ENCODE measurements around the gene HOPX.
"Not testable (repeated sequence)": the region's sequence is repeated elsewhere in the genome, so short reads cannot be mapped to it uniquely, and the experiment has no call there.

Gene HOPX, protein sequence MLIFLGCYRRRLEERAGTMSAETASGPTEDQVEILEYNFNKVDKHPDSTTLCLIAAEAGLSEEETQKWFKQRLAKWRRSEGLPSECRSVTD

DNA sequence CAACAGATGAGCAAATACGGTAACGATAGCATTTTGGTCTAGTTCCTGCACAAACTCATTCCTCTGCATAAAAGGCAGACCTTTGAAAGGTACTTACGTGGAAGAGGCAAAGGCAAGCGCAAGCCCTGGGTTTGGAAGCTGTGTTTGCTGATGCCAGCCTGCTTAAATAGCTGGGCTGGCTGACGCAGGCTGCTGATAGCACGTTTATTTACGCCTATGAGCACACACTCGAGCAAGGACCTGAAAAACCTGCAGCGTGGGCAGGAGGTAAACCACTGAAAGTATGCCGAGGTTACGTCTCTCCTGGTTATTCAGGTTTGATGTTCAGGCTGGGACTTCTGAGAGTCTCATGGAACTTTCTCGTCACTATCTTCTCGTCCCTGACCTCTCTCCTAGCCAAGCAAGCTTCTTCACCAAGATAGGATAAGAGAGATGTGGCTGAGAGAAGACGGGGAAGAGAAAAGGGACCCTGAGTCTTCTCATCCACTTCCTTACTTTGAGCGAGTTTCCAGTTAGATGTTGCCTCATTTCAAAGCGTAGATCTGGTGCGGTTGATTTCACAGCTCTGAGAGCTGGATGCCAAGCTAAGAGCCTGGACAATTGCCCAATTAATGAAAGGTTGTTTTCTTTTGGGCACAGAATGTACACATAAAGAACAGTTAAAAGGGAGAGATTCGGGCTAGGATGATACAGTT, at the start of gene HOPX:
TSS of gene HOPX (minus strand) at position 139 of the 695 bp plus-strand sequence. CDS start 23,480 bp downstream, outside the sequence.
- Mint-ChIP-seq H3K4me3 (peak within 1 kb of the TSS; percentile 24), H3K27ac (no peak within 1 kb of the TSS), H3K4me1 (ENCODE audit: low read depth) (peaks cover 17% of the 10 kb centered on the region), H3K9me3 (ENCODE audit: low read depth) (no peaks in the 10 kb centered on the region), H3K36me3 (no peaks in the 10 kb centered on the region), H3K27me3 (peaks cover 22% of the 10 kb centered on the region)

DNA sequence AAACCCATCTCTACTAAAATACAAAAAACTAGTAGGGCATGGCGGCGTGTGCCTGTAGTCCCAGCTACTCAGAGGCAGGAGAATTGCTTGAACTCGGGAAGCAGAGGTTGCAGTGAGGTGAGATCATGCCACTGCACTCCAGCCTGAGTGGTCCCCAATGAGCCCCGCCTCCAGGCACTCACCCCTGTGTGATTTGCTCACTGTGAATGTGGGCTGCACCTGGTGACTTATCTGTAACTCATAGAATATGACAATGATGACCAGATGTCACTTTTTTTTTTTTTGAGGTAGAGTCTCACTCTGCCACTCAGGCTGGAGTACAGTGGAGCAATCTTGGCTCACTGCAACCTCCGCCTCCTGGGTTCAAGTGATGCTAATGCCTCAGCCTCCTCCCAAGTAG, 49.0 kb upstream of the HOPX start:
- H3K27ac Mint-ChIP-seq: no peak overlapping the region
- H3K9me3 Mint-ChIP-seq (ENCODE audit: low read depth): no peaks in the 10 kb centered on the region
- no peak overlapping the region for H3K4me3 Mint-ChIP-seq
- H3K27me3 Mint-ChIP-seq: no peaks in the 10 kb centered on the region
- H3K4me1 Mint-ChIP-seq (ENCODE audit: low read depth): no peaks in the 10 kb centered on the region
- no peaks in the 10 kb centered on the region for H3K36me3 Mint-ChIP-seq

DNA sequence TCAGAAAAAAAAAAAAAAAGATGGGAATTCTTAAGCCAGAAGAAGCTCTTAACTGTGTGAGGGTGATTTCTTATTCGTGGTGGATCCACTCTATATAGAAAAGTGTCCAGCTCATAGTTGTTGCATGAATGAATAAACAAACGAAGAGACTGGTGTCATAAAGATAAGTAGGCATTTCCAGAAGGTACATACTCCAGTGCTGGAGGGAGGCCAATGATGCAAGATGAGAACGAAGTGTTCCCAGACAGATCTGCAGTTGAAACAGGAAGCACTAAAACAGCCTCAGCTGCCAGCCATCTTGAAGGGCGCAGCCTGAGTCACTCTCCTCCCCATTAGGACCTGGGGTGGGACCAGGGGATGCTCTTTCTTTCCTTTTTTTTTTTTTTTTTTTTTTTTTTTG, 47.4 kb upstream of the HOPX start:
- H3K9me3 Mint-ChIP-seq (ENCODE audit: low read depth): no peaks in the 10 kb centered on the region
- H3K27ac Mint-ChIP-seq: no peak overlapping the region
- no peak overlapping the region for H3K4me3 Mint-ChIP-seq
- H3K27me3 Mint-ChIP-seq: no peaks in the 10 kb centered on the region
- H3K36me3 Mint-ChIP-seq: no peaks in the 10 kb centered on the region
- peaks cover 2% of the 10 kb centered on the region for H3K4me1 Mint-ChIP-seq (ENCODE audit: low read depth)

DNA sequence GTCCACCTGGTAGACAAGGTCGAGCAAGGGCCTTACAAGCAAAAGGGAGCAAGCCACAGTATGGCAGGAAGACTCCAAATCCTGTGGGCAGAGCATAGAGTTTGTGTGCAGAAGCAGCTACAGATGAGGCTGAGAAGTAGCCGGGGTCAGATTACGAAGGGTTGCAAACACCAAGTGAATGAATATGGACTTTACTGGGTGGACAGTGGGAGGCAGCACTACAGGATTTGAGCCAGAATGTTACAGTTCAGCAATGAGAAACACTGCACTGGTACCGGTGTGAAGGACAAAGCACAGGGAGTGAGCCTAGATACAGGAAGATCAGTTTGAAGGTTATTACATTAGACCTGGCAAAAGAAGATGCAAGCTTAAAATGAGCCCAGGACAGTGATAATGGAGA, 46.1 kb upstream of the HOPX start:
- Mint-ChIP-seq H3K27ac (no peak overlapping the region), H3K4me3 (no peak overlapping the region), H3K27me3 (no peaks in the 10 kb centered on the region), H3K9me3 (ENCODE audit: low read depth) (no peaks in the 10 kb centered on the region), H3K36me3 (no peaks in the 10 kb centered on the region), H3K4me1 (ENCODE audit: low read depth) (peaks cover 5% of the 10 kb centered on the region)

DNA sequence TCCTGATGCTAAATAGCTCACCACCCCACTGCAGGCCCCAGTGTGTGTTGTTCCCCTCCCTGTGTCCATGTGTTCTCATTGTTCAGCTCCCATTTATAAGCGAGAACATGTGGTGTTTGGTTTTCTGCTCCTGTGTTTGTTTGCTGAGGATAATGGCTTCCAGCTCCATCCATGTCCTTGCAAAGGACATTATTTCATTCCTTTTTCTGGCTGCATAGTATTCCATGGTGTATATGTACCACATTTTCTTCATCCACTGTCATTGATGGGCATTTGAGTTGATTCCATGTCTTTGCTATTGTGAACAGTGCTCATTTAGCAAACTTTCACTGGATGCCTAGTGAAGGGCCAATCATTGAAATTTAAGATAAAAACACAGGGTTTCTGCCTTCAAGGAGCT, 45.5 kb upstream of the HOPX start:
- H3K27me3 Mint-ChIP-seq; H3K9me3 Mint-ChIP-seq (ENCODE audit: low read depth); H3K27ac Mint-ChIP-seq; H3K4me3 Mint-ChIP-seq; H3K4me1 Mint-ChIP-seq (ENCODE audit: low read depth); H3K36me3 Mint-ChIP-seq: not testable (repeated sequence)

DNA sequence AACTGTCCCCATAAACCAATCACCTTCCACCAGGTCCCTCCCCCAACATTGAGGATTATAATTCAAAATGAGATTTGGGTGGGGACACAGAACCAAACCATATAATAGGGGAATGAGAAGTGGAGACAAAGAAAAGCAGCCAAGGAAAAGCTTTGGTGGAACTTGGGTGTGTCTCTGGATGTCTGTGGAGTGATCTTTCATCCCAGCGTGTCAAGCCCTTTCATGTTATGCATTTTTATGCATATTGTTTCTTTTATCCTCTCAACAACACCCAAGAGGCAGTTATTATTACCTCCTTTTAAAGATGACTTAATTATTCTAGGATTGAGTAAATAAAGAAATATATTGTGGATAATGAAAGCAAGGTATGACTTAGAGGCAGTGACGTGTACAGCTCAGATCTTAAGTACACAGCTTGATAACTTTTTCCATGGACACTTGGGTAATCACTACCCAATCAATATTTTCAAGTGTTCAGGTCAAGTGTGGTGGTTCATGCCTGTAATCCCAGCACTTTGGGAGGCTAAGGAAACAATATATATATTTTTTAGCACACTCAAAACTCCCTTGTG, 42.6 kb upstream of the HOPX start:
- no peaks in the 10 kb centered on the region for H3K27me3 Mint-ChIP-seq
- H3K4me1 Mint-ChIP-seq (ENCODE audit: low read depth): peaks cover 5% of the 10 kb centered on the region
- H3K9me3 Mint-ChIP-seq (ENCODE audit: low read depth): no peaks in the 10 kb centered on the region
- no peaks in the 10 kb centered on the region for H3K36me3 Mint-ChIP-seq
- no peak overlapping the region for H3K4me3 Mint-ChIP-seq
- no peak overlapping the region for H3K27ac Mint-ChIP-seq

DNA sequence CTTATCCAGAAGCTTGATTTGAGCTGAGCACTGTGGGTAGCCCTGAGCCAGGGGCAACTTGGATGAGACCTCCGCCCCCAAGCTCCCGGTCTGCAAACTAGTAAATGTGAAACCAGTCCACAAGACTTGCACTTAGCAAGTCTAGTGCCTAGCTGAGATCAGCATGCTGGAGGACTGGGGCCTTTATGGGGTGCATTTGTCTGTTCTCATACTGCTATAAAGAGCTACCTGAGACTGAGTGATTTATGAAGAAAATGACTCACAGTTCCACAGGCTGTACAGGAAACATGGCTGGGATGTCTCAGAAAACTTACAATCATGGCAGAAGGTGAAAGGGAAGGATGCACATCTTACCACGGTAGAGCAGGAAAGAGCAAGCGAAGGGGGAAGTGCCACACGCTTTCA, 42.1 kb upstream of the HOPX start:
- no peak overlapping the region for H3K4me3 Mint-ChIP-seq
- peaks cover 5% of the 10 kb centered on the region for H3K4me1 Mint-ChIP-seq (ENCODE audit: low read depth)
- no peaks in the 10 kb centered on the region for H3K9me3 Mint-ChIP-seq (ENCODE audit: low read depth)
- no peaks in the 10 kb centered on the region for H3K36me3 Mint-ChIP-seq
- H3K27ac Mint-ChIP-seq: no peak overlapping the region
- no peaks in the 10 kb centered on the region for H3K27me3 Mint-ChIP-seq

DNA sequence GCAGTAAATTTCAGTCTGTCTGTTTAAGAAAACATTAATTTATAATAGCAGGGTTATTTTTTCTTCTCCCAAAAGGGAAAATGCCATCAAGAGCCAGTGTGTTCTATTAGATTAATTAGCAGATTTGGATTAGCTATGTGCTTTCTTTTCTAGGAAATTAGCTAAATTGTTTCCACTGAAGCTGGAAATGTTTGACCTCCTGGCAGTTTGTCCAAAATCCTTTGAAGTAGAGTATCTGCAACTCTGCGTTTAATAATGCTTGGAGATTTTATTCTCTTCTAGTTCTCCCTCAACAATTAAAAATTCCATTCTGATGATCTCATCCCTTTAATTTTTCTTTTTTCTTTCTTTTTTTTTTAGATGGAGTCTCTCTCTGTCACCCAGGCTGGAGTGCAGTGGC, 27.1 kb upstream of the HOPX start:
- Mint-ChIP-seq H3K36me3 (no peaks in the 10 kb centered on the region), H3K27ac (no peak overlapping the region), H3K27me3 (peaks cover 4% of the 10 kb centered on the region), H3K9me3 (ENCODE audit: low read depth) (no peaks in the 10 kb centered on the region), H3K4me1 (ENCODE audit: low read depth) (no peaks in the 10 kb centered on the region), H3K4me3 (no peak overlapping the region)

DNA sequence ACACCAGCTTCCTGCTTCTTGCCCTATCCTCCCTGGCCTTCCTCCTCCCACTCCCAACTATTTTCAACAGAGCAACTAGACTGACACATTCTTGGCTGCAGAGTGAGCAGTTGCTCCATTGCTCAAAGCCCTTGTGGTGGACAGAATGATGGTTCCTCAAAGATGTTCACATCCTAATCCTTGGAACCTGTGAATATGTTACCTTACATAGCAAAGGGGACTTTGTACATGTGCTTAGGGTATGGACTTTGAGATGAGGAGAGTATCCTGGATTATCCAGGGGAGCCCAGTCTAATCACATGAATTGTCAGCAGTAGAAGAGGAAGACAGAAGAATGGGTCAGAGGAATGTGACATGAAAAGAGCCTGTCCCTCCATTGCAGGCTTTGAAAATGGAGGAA, 24.9 kb upstream of the HOPX start:
- no peaks in the 10 kb centered on the region for H3K36me3 Mint-ChIP-seq
- H3K9me3 Mint-ChIP-seq (ENCODE audit: low read depth): no peaks in the 10 kb centered on the region
- no peak overlapping the region for H3K27ac Mint-ChIP-seq
- peaks cover 4% of the 10 kb centered on the region for H3K27me3 Mint-ChIP-seq
- H3K4me1 Mint-ChIP-seq (ENCODE audit: low read depth): no peaks in the 10 kb centered on the region
- H3K4me3 Mint-ChIP-seq: no peak overlapping the region

DNA sequence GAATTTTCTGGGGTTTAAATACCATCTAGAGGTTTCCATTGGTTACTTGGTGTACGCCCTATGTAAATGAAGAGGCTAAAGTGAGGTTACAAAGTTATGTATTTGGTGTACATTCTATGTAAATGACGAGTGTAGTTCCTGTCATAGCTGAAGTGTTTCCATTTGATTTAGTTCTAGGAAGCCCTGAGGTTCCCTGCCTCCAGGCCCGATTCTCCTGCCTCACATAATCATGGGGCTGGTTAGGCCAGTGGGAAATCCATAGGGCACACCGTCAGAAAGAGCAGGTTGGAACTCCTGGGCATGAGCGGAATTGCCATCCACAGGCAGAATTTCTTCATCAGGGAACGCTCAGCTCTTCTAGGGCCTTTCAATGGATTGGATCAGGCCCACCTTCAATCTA, 24.2 kb upstream of the HOPX start:
- H3K4me1 Mint-ChIP-seq (ENCODE audit: low read depth): no peaks in the 10 kb centered on the region
- no peak overlapping the region for H3K4me3 Mint-ChIP-seq
- H3K36me3 Mint-ChIP-seq: no peaks in the 10 kb centered on the region
- no peak overlapping the region for H3K27ac Mint-ChIP-seq
- H3K9me3 Mint-ChIP-seq (ENCODE audit: low read depth): no peaks in the 10 kb centered on the region
- H3K27me3 Mint-ChIP-seq: peaks cover 4% of the 10 kb centered on the region

DNA sequence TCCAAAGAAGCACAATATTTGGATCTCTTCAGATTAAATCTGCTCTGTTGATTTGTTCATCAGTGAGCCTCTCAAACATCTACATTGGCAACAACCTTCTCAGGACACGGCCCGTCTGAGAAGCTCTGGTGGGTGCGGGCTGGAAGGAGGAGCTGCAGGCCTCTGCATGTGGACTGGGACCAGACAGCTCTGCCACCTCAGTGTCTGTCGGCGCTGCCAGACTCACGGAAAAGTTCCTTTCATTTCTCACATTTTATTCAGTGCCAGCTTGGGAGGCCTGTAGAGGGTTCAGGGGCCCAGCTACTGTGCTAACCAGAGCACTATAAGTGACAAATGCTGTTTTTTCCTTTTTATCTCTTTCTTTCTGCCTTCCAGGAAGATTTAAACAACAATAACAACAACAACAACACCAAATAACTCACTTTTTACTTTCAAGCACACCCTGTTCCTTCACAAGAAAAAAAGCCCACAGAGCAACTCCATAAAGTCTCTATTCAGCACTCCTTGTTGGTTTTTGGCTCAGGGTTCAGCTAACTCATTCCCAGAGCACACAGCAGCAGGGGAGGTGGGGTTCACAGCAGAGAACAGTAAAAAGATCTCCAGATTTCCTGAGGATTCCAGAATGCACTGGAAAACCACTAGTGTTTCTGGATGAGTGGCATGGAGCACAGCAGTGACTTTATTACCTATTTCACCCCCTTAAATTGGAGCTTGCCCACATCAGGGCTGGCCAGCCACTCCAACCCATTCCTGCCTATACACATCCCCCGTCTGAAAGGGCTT, 23.2 kb upstream of the HOPX start:
- no peak overlapping the region for H3K27ac Mint-ChIP-seq
- no peaks in the 10 kb centered on the region for H3K4me1 Mint-ChIP-seq (ENCODE audit: low read depth)
- no peaks in the 10 kb centered on the region for H3K36me3 Mint-ChIP-seq
- no peaks in the 10 kb centered on the region for H3K9me3 Mint-ChIP-seq (ENCODE audit: low read depth)
- H3K4me3 Mint-ChIP-seq: no peak overlapping the region
- no peaks in the 10 kb centered on the region for H3K27me3 Mint-ChIP-seq

DNA sequence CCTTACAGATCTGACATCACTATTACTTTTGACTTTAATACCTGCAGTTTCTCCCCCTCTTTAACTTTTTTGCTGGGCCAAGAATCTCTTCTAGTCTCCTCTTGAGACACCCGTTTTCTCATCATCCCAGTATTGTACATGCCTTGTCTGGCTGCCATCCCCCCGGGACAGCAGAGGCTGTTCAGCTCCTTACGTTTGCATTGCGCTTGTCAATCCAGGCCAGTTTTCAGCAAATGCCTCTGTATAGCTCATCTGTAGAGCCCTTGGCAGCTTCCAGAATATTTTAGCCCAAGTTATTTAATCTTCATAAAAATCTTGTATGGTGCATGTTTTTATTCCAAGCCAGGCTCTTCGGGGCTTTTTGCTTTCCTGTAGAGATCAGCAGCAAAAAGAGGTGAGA, 22.3 kb upstream of the HOPX start:
- H3K36me3 Mint-ChIP-seq: no peaks in the 10 kb centered on the region
- H3K9me3 Mint-ChIP-seq (ENCODE audit: low read depth): no peaks in the 10 kb centered on the region
- no peaks in the 10 kb centered on the region for H3K27me3 Mint-ChIP-seq
- no peaks in the 10 kb centered on the region for H3K4me1 Mint-ChIP-seq (ENCODE audit: low read depth)
- no peak overlapping the region for H3K4me3 Mint-ChIP-seq
- H3K27ac Mint-ChIP-seq: no peak overlapping the region

DNA sequence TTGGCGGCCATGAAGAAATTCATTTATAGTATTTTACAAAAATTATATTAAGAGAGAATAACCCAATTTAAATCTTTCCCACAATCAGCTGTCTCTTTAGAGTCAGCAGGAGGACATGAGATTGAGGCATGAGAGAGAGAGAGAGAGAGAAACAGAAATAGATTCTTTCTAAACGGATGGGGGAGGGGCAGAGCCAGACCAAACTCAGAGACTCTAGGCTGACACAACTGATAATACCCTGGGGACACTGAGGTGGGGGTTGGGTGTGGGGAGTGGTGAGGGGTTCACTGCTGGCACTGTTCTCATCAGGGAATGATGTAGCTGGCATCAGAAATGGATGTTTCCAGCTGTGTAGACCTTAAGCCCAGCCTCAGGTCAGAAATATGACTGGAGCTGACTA, 20.5 kb upstream of the HOPX start:
- H3K4me3 Mint-ChIP-seq: no peak overlapping the region
- H3K27ac Mint-ChIP-seq: no peak overlapping the region
- no peaks in the 10 kb centered on the region for H3K9me3 Mint-ChIP-seq (ENCODE audit: low read depth)
- peaks cover 5% of the 10 kb centered on the region for H3K4me1 Mint-ChIP-seq (ENCODE audit: low read depth)
- no peaks in the 10 kb centered on the region for H3K27me3 Mint-ChIP-seq
- no peaks in the 10 kb centered on the region for H3K36me3 Mint-ChIP-seq

DNA sequence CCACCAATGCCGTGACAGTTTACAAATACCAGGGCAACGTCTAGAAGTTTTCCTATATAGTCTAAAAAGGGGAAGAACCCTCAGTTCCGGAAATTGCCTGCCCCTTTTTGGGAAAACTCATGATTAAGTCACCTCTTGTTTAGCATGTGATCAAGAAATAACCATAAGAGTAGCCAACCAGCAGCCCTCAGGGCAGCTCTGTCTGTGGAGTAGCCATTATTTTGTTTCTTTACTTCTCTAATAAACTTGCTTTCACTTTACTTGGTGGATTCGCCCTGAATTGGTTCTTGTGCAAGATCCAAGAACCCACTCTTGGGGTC, 20.0 kb upstream of the HOPX start:
- H3K27me3 Mint-ChIP-seq: no peaks in the 10 kb centered on the region
- no peaks in the 10 kb centered on the region for H3K9me3 Mint-ChIP-seq (ENCODE audit: low read depth)
- H3K36me3 Mint-ChIP-seq: no peaks in the 10 kb centered on the region
- H3K4me3 Mint-ChIP-seq: no peak overlapping the region
- peaks cover 5% of the 10 kb centered on the region for H3K4me1 Mint-ChIP-seq (ENCODE audit: low read depth)
- no peak overlapping the region for H3K27ac Mint-ChIP-seq

DNA sequence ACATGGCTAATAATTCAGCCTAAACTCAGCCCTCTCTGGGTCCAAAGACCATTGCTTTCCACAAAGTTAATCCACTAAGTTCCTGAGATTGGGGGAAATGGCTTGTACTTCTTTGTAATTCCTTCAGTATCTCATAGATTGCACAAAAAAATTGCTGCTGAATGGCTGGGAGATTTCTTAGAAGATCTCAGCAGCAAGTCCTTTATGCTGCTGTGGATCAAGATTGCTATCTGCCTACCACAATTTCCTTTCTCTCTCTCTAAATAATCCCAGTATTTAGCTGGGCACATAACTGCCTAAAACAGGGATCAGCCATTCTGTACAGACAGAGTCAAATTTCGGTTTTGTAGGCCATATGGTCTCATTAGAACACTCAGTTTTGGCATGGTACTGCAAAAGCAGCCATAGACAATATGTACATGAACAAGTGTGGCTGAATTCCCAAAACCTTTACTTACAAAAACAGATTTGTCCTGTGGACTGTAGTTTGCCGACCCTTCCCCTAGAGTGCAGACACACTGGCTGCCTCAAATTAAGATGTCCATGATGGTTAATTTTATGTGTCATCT, 18.5 kb upstream of the HOPX start:
- Mint-ChIP-seq H3K36me3 (no peaks in the 10 kb centered on the region), H3K27me3 (no peaks in the 10 kb centered on the region), H3K27ac (no peak overlapping the region), H3K4me3 (no peak overlapping the region), H3K4me1 (ENCODE audit: low read depth) (peaks cover 5% of the 10 kb centered on the region), H3K9me3 (ENCODE audit: low read depth) (no peaks in the 10 kb centered on the region)
